Ovary (tissue), 3 donors: ENCODE results near the gene SURF1.

ENCODE experiments used
- CTCF ChIP-seq, 3 donors: fragments of 450-650 bp in 2 of 3; fragments of 200-600 bp in 1 of 3; IDR thresholded peaks; one replicate each; pipeline versions ENCODE4 v1.5.1 to v1.8.0; 2016 to 2022; ENCODE audit warnings: antibody characterized with exemption in 3 of 3, mild to moderate bottlenecking in 1 of 3
- EP300 ChIP-seq: sonication (generic); formaldehyde crosslinking; IDR thresholded peaks from one replicate; pipeline ENCODE4 v1.6.1; 2017; ENCODE audit warnings: antibody characterized with exemption
- POLR2A ChIP-seq: fragments of 450-650 bp; IDR thresholded peaks from one replicate; pipeline ENCODE4 v1.6.1; 2017; ENCODE audit warnings: antibody characterized with exemption, mild to moderate bottlenecking, moderate library complexity
- donor health status: DM: no; HTN: no; CAD: no.

- TF ChIP-seq CTCF (IDR thresholded peaks at IDR 0.05) (no peak), POLR2A (no peak), EP300 (no peak)
Observed at GRCh38 chr9:133307301-133307700, 49.0 kb downstream of the SURF1 start.
